GM12892 (cell line): ENCODE data around the gene CD8B2.

ENCODE experiments used
- POLR2A ChIP-seq: IDR thresholded peaks from 2 replicates; pipeline ENCODE4 v1.6.1; 2011; ENCODE audit warnings: low read depth, low read length, control low read depth
- TAF1 ChIP-seq: IDR thresholded peaks from 2 replicates; pipeline ENCODE4 v1.6.1; 2011; ENCODE audit warnings: low read depth, mild to moderate bottlenecking, control low read depth, low read length, borderline replicate concordance

GRCh38 chr2:106530866-106531265, 43.7 kb downstream of the CD8B2 start:
- TF ChIP-seq POLR2A (no peak), TAF1 (no peak)
